ENCODE data around the gene MRPL45.

MRPL45 gene

GRCh38 chr17:38327936-38328335 is 31.0 kb downstream of the MRPL45 start:
- Histone ChIP-seq H3K4me3 (ENCODE audit: low read length) (no peak overlapping the region), H3K27me3 (ENCODE audit: control insufficient read depth, insufficient read depth, low read length) (peaks cover 28% of the 10 kb centered on the region), H3K4me1 (ENCODE audit: control insufficient read depth, insufficient read depth, low read length) (peaks cover 22% of the 10 kb centered on the region), H3K9me3 (ENCODE audit: control insufficient read depth, low read length) (no peaks in the 10 kb centered on the region), H3K36me3 (ENCODE audit: control insufficient read depth, insufficient read depth, low read length) (no peaks in the 10 kb centered on the region), H3K9ac (ENCODE audit: low read length) (no peak overlapping the region)

- Histone ChIP-seq H3K27me3 (ENCODE audit: control insufficient read depth, insufficient read depth, low read length) (peaks cover 29% of the 10 kb centered on the region), H3K9me3 (ENCODE audit: control insufficient read depth, low read length) (no peaks in the 10 kb centered on the region), H3K4me1 (ENCODE audit: control insufficient read depth, insufficient read depth, low read length) (peaks cover 22% of the 10 kb centered on the region), H3K36me3 (ENCODE audit: control insufficient read depth, insufficient read depth, low read length) (no peaks in the 10 kb centered on the region), H3K9ac (ENCODE audit: low read length) (no peak overlapping the region), H3K4me3 (ENCODE audit: low read length) (no peak overlapping the region)
Measured at GRCh38 chr17:38328620-38329019, 31.7 kb downstream of the MRPL45 start.

- Histone ChIP-seq H3K27me3 (ENCODE audit: control insufficient read depth, insufficient read depth, low read length) (peaks cover 36% of the 10 kb centered on the region), H3K4me1 (ENCODE audit: control insufficient read depth, insufficient read depth, low read length) (peaks cover 16% of the 10 kb centered on the region), H3K9me3 (ENCODE audit: control insufficient read depth, low read length) (no peaks in the 10 kb centered on the region), H3K9ac (ENCODE audit: low read length) (no peak overlapping the region), H3K36me3 (ENCODE audit: control insufficient read depth, insufficient read depth, low read length) (no peaks in the 10 kb centered on the region), H3K4me3 (ENCODE audit: low read length) (no peak overlapping the region)
Measured at GRCh38 chr17:38329284-38329683, 32.3 kb downstream of the MRPL45 start.

- Histone ChIP-seq H3K9me3 (ENCODE audit: control insufficient read depth, low read length) (no peaks in the 10 kb centered on the region), H3K27me3 (ENCODE audit: control insufficient read depth, insufficient read depth, low read length) (peaks cover 36% of the 10 kb centered on the region), H3K4me3 (ENCODE audit: low read length) (no peak overlapping the region), H3K36me3 (ENCODE audit: control insufficient read depth, insufficient read depth, low read length) (no peaks in the 10 kb centered on the region), H3K9ac (ENCODE audit: low read length) (no peak overlapping the region), H3K4me1 (ENCODE audit: control insufficient read depth, insufficient read depth, low read length) (peaks cover 9% of the 10 kb centered on the region)
Measured at GRCh38 chr17:38329808-38330730, 33.1 kb downstream of the MRPL45 start.

- no peaks in the 10 kb centered on the region for H3K36me3 ChIP-seq (ENCODE audit: control insufficient read depth, insufficient read depth, low read length)
- peaks cover 8% of the 10 kb centered on the region for H3K4me1 ChIP-seq (ENCODE audit: control insufficient read depth, insufficient read depth, low read length)
- peaks cover 36% of the 10 kb centered on the region for H3K27me3 ChIP-seq (ENCODE audit: control insufficient read depth, insufficient read depth, low read length)
- H3K4me3 ChIP-seq (ENCODE audit: low read length), result no peak overlapping the region
- no peak overlapping the region for H3K9ac ChIP-seq (ENCODE audit: low read length)
- H3K9me3 ChIP-seq (ENCODE audit: control insufficient read depth, low read length), result no peaks in the 10 kb centered on the region
Measured at GRCh38 chr17:38330941-38331411, 34.0 kb downstream of the MRPL45 start.

DNA sequence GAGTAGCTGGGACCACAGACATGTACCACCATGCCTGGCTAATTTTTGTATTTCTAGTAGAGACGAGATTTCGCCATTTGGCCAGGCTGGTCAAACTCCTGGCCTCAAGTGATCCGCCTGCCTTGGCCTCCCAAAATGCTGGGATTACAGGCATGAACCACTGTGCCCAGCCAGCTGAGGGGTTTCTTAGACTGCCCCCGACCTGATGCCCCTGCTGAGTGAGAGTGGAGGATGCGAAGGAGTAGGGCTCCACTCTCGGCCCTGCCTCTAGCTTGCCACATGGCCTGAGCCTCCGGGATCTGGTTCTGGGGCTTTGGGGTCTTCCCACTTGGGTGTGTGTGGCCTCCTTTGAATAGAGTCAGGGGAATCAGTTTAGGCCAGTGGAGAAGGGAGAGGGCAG is 35.8 kb downstream of the MRPL45 start:
- Histone ChIP-seq H3K27me3 (ENCODE audit: control insufficient read depth, insufficient read depth, low read length) (peaks cover 29% of the 10 kb centered on the region), H3K4me1 (ENCODE audit: control insufficient read depth, insufficient read depth, low read length) (peaks cover 8% of the 10 kb centered on the region), H3K36me3 (ENCODE audit: control insufficient read depth, insufficient read depth, low read length) (no peaks in the 10 kb centered on the region), H3K9me3 (ENCODE audit: control insufficient read depth, low read length) (no peaks in the 10 kb centered on the region), H3K4me3 (ENCODE audit: low read length) (no peak overlapping the region), H3K9ac (ENCODE audit: low read length) (no peak overlapping the region)

DNA sequence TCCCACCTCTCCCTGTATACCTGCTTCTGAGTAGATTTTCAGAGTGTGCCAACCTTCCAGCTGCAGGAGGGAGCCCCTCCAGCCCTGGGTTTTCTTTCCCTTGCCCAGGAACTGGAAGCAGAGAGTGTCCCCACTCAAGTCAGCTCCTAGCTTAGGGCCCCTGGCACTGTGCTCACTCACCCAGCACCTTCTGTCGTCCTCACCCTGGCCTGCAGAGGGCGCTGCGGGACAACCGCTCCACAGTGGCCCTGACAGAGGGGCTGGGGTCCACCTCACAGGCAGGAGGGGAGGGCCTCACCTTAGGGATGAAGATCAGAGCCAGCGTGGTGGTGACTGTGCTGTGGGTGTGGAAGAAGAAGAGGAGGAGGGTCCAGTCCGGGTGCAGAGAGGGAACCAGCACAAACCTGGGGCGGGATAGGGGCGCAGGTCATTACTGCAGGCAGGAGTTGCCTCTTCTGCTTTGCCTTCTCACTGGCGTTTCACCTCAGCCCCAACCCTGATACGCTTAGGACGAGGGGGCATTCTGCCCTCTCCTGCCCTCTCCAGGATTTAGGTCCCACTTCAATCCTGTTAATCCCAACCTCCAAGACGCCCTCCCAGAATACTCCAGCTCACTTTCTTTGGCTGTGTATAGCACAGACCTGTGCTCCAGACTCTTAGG is 36.8 kb downstream of the MRPL45 start:
- H3K9ac ChIP-seq (ENCODE audit: low read length), result no peak overlapping the region
- H3K4me3 ChIP-seq (ENCODE audit: low read length), result no peak overlapping the region
- no peaks in the 10 kb centered on the region for H3K36me3 ChIP-seq (ENCODE audit: control insufficient read depth, insufficient read depth, low read length)
- no peaks in the 10 kb centered on the region for H3K9me3 ChIP-seq (ENCODE audit: control insufficient read depth, low read length)
- peaks cover 29% of the 10 kb centered on the region for H3K27me3 ChIP-seq (ENCODE audit: control insufficient read depth, insufficient read depth, low read length)
- peaks cover 8% of the 10 kb centered on the region for H3K4me1 ChIP-seq (ENCODE audit: control insufficient read depth, insufficient read depth, low read length)

DNA sequence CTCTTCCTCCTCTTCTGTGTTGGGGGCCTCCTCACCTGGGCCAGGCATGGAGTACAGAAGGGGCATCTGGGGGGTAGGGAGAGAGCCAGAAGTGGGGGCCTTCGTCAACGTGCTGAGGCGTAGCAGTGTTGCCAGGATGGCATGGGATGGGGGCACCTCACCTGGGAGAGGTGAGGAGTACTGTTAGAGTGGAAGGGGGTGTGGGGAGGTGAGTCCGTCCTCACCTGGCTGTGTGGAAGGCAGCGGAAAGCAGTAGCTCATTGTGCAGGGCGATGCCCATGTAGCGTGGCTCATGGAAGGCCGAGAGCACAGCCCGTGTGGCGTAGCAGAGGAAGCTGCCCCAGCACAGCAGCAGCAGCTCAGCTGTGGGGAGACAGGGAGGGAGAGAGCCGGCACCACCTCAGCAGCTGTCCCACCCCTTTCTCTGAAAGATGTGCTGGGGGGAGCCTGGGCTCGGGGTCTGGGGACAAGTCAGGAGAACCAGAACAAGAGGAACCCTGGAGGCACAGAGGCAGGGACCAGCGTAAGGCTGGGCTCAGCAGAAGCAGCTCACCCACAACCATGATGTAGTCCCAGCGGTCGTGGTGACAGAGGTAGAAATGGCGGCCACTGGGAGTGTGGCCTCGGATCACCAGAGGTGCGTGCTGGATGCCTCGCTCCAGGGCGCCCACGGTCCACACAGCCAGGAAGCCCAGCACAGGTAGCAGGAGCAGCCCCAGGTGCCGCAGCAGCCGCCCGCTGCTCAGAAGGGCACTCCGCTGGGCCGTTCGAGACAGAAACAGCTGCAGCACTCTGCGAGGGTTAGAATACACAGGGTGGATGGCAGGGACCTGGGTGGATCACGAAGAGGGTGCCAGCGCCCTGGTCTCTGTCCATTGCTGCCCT is 37.8 kb downstream of the MRPL45 start:
- peaks cover 28% of the 10 kb centered on the region for H3K27me3 ChIP-seq (ENCODE audit: control insufficient read depth, insufficient read depth, low read length)
- H3K36me3 ChIP-seq (ENCODE audit: control insufficient read depth, insufficient read depth, low read length), result no peaks in the 10 kb centered on the region
- no peak overlapping the region for H3K4me3 ChIP-seq (ENCODE audit: low read length)
- peaks cover 8% of the 10 kb centered on the region for H3K4me1 ChIP-seq (ENCODE audit: control insufficient read depth, insufficient read depth, low read length)
- no peak overlapping the region for H3K9ac ChIP-seq (ENCODE audit: low read length)
- H3K9me3 ChIP-seq (ENCODE audit: control insufficient read depth, low read length), result no peaks in the 10 kb centered on the region

DNA sequence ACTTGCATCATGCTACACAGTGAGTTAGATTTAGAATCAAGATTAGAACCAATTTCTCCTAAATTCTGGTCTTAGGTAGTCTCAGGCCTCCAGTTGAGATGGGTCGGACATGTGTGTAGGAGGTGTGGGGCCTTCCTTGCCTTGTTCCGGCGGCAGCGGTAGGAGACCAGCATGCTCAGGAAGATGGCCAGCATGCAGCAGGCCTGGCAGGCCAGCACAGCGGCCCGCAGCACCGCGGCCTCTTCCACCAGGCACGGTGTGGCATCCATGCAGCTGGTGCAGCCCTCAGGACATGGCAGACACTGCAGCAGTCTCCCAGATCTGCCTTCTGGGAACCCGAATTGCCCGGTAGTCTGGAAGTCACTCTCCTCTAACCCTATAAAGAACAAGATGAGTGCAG is 39.9 kb downstream of the MRPL45 start:
- H3K4me1 ChIP-seq (ENCODE audit: control insufficient read depth, insufficient read depth, low read length), result peaks cover 7% of the 10 kb centered on the region
- H3K4me3 ChIP-seq (ENCODE audit: low read length), result no peak overlapping the region
- H3K27me3 ChIP-seq (ENCODE audit: control insufficient read depth, insufficient read depth, low read length), result peaks cover 9% of the 10 kb centered on the region
- H3K9me3 ChIP-seq (ENCODE audit: control insufficient read depth, low read length), result no peaks in the 10 kb centered on the region
- H3K9ac ChIP-seq (ENCODE audit: low read length), result no peak overlapping the region
- no peaks in the 10 kb centered on the region for H3K36me3 ChIP-seq (ENCODE audit: control insufficient read depth, insufficient read depth, low read length)

DNA sequence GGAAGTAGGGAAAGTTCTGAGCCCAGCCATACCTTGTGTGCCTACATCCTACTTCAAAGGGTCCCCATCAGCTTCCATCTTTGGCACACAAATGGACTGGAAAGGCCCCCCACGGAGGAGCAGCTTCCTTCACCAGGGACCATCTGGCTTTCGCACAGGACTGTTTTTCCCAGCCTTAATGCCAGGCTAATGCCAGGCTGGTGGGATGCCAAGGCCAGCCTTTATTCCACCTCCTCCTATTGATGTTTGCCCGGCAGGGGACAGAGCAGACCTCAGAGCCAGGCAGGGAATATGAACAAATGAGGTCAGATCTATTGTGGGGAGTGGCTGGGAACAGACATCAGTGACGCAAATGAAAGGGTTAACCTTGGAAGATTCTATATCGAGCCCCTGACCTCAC is 41.1 kb downstream of the MRPL45 start:
- no peak overlapping the region for H3K9ac ChIP-seq (ENCODE audit: low read length)
- no peaks in the 10 kb centered on the region for H3K36me3 ChIP-seq (ENCODE audit: control insufficient read depth, insufficient read depth, low read length)
- no peaks in the 10 kb centered on the region for H3K9me3 ChIP-seq (ENCODE audit: control insufficient read depth, low read length)
- peaks cover 8% of the 10 kb centered on the region for H3K27me3 ChIP-seq (ENCODE audit: control insufficient read depth, insufficient read depth, low read length)
- H3K4me3 ChIP-seq (ENCODE audit: low read length), result no peak overlapping the region
- peaks cover 7% of the 10 kb centered on the region for H3K4me1 ChIP-seq (ENCODE audit: control insufficient read depth, insufficient read depth, low read length)

- H3K9ac ChIP-seq (ENCODE audit: low read length), result no peak overlapping the region
- no peaks in the 10 kb centered on the region for H3K9me3 ChIP-seq (ENCODE audit: control insufficient read depth, low read length)
- no peak overlapping the region for H3K4me3 ChIP-seq (ENCODE audit: low read length)
- H3K36me3 ChIP-seq (ENCODE audit: control insufficient read depth, insufficient read depth, low read length), result no peaks in the 10 kb centered on the region
- peaks cover 8% of the 10 kb centered on the region for H3K27me3 ChIP-seq (ENCODE audit: control insufficient read depth, insufficient read depth, low read length)
- H3K4me1 ChIP-seq (ENCODE audit: control insufficient read depth, insufficient read depth, low read length), result peaks cover 7% of the 10 kb centered on the region
Measured at GRCh38 chr17:38338535-38338934, 41.6 kb downstream of the MRPL45 start.

All from mucosa of stomach (tissue), 1 donor.